HG03139 (cell line): ENCODE data around the gene PPT2.
"Not testable (repeated sequence)": the region's sequence is repeated elsewhere in the genome, so short reads cannot be mapped to it uniquely, and the experiment has no call there.

Source experiments
- ATAC-seq: cut with Tn5 transposase; IDR thresholded peaks from one replicate; pipeline ENCODE4 v1.9.1; 2021; ENCODE audit not compliant: unreplicated experiment

PPT2 gene

DNA sequence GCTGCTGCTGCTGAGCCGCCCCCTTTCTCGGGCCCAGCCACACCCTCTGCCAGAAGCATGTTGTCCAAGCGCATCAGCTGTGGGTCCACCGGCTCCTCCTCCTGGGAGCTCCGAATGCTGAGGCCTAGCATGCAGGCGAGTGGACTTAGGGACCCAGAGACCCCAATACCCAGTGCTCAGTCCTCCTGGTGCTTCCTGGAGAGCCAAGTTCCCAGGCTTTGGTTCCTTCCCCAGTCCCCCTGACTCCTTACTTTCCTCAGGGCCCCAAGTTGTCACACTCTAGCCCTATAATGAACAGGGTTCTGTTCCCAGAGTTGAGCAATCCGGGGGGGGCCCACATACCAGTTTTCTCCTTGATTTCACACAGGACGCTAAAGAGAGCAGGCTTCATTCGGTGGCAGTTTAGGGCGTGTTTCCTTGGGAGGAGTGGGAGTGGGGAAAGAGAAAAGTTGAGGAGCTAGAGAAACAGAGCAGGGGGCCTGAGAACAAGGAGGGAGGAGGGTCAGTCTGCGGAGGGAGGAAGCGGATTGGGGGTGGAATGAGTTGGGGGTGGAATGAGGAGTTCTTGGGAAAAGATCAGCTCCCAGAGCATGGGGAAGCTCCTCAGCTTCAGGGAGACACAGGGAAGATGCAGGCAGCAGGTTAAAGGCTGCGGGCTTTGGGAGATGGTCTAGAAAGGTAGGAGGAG is 34.6 kb downstream of the PPT2 start:
- ATAC-seq, result no peak

DNA sequence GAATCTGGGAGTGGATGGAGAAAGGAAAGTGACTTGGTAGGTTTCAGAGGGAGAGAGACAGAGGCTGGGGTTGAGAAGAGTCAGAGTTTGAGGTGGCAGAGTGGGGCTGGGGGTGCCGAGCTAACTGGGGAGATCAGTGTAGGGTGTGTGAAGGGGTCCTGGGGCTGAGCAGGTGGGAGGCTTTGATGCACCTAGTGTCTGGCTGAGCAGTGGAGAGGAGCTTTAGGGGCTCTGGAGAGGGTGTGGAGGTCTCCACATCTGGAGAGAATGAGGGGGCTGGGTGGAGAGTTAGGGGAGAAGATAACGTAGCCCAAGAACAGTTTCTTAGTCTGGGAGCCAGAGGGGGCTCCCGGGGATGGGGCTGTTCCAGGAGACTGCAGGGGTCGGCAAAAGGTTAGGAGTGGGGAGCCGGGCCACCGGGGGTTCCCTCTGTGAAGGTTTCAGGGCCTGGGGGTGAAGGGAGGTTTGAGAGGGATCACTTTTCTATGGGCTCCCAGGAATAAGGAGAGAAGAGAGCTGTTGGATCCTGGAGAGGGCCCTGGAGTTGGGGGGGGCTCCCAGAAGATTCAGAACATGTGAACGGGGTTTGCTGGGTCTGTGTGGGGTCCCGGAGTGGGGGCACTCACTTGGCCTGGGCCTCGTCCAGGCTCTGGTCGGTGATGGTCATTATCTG is 35.3 kb downstream of the PPT2 start:
- ATAC-seq, result no peak

DNA sequence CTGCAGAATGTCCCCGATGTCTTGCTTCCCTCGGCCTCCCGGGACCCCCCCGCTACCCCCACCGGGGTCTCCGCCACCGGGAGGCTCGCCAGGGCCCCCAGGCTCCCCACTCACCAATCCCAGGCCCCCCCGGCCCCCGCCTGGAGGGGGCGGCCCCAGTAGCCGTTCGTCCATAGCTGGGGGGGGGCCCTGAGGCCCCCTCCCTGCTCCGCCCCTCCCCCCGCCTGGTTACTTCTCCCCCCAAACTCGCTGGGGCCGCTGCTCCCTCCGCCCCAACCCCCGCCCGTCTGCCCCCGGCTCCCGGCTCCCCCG is 35.8 kb downstream of the PPT2 start:
- ATAC-seq, result no peak

DNA sequence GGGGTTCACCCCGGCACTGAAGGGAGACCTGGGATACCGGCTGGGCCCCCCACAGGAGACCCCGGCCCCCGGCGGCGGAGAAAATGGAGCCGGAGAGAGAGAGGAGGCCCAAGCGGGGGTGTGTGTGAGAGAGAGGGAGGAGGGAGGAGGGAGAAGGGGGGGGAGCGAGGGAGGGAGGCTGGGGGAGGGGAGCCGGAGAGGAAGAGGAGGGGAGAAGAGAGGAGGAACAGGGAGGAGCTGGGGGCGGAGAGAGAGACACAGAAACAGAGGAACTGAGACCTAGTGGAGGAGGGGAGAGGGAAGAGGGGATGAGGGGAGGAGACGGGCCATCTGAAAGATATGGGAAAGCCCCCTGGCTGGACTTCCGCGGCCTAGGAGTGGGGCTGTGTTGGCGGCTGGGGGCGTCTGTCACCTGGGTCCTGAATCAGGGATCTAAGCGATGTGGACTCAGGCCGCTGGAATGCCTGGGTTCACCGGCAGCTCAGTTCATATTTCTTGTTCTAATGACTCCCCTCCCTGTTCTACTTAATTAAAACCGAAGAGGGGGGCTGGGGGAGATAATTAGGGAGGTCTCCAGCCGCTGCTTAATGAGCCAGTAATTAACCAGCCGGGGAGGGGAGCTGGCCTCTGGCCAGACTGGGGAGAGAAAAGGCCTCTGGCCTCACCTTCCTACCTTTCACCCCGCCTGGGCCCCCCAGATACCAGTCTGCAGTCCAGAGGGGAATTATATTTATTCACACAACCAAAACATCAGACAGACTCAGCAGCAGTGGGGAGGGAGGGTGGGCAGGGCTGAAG is 36.3 kb downstream of the PPT2 start, which contains the start of gene PBX2:
Gene PBX2 (minus strand): TSS at position 149 of the 798 bp plus-strand sequence. CDS start 287 bp downstream, outside the sequence.
- peak; percentile 57 for ATAC-seq

DNA sequence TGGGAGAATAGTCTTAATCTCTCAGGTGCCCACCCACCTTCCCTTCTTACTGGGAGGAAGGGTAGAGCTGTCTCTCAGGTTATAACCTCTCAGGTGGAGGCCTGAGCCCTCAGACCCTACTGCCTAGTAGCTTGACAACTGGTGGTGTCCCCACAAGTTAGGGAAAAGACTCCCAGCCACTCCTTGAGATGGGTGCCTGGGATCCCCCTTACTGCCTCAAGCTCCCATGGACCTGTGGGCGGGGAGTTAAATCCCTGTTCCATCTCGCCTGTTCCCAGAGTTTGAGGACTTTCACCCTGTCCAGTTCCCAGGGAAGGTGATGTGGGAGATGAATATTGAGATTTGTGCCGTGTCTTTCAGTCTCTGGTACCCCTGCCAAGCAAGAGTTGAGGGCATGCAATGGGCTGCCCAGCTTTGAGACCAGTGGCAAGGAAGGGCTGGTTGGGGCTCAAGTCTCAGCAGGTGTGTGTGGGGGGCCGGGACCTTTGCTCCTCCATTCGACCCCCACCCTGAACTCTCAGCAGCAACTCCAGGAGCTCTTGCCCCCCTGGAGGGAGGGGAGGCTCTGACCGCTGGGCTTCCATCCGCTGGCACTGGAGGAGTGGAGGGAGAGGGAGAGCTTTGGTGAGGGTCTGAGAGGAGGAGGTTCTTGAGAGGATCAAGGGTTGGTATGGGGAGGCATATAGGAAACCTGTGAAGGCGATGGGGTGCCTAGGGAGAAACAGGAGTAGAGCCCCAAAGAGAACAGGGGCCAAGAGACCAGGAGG is 37.2 kb downstream of the PPT2 start:
- no peak for ATAC-seq

DNA sequence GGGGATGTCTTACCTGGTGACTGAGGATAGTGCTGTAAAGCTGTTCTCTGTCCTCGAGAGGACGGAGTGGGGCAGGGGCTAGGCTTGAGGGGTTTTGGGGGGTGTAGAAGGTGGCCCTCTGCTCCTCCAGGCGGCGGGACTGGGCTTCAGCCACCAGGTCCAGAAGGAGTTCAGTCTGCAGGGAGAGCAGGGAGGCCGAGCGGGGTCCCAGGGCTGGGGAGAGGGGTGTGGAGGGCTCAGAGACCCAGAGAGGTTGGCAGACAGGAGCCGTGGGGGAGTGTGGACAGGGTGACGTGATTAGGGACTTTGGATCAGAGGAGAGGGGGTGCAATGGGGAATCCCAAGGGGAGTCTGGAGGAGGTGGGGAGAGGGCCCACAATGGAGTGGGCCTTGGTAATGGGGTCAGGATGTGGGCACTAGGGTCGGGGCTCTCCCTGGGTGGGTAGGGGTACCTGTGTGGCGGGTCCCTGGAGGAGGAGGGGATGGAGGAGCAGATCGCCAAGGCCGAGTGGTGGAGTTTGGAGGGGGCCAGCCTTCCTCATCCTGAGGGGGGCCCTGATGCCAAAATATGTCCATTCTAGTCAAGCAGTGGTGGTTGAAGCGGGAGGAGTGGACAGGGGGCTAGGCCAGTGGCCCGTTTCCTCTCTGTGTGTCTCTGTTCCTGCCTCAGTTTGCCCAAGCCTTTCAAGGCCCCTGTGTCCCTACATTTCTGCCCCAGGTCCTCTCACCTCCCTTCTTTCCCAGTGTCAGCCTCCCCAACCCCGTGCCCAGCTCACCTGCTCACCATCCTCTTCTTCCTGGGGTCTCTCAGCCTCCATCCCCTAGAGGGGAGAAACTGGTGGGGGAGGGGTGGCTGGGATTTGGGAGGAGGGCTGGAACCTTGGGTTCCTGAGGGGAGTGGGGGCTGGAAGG is 38.0 kb downstream of the PPT2 start:
- no peak for ATAC-seq

DNA sequence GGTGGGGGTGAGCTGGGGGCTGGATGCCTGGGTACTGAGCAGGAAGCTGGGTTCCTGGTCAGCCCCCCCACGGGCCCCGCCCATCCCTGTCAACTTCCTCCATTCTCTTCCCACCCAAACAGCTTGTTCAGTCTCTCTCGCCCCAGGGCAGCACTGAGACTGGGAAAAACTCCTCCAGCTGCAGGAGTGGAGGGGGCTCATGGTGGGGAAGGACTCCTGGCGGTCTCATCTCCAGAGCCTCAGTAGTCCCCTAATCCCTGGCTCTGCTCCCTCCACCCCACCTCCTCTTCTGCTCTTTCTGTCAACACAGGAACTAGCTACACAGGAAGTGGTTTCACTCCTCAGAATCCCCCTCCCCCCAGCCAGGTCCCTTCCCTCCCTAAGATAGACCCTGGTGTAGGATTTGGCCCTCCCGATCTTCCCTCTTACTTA is 38.7 kb downstream of the PPT2 start, which contains the start of gene GPSM3:
Gene GPSM3 (minus strand): TSS at position 36 of the 432 bp plus-strand sequence. CDS start 130 bp downstream, outside the sequence.
- no peak for ATAC-seq

DNA sequence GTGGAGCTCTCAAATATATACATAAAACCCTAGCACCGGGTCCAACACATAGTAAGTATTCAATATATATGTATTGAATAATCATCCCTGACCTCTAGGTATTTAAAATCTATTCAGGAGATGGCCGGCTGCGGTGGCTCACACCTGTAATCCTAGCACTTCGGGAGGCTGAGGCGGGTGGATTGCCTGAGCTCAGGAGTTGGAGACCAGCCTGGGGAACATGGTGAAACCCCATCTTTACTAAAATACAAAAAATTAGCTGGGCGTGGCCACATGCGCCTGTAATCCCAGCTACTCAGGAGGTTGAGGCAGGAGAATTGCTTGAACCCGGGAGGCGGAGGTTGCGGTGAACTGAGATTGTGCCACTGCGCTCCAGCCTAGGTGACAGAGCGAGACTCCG is 39.2 kb downstream of the PPT2 start:
- not testable (repeated sequence) for ATAC-seq

DNA sequence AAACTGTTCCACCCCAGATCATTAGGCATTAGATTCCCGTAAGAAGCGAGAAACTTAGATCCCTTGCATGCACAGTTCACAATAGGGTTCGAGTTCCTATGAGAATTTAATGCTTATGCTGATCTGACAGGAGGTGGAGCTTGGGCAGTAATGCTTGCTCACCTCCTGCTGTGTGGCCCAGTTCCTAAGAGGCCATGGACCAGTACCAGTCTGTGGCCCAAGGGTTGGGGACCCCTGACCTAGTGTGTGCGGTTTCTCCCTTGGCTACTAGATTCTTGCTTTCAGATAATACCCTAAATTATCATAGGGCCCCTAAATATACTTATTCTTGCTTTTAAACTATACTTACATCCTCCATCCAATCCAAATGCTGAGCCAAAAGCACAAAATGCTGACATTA is 40.4 kb downstream of the PPT2 start:
- no peak for ATAC-seq

DNA sequence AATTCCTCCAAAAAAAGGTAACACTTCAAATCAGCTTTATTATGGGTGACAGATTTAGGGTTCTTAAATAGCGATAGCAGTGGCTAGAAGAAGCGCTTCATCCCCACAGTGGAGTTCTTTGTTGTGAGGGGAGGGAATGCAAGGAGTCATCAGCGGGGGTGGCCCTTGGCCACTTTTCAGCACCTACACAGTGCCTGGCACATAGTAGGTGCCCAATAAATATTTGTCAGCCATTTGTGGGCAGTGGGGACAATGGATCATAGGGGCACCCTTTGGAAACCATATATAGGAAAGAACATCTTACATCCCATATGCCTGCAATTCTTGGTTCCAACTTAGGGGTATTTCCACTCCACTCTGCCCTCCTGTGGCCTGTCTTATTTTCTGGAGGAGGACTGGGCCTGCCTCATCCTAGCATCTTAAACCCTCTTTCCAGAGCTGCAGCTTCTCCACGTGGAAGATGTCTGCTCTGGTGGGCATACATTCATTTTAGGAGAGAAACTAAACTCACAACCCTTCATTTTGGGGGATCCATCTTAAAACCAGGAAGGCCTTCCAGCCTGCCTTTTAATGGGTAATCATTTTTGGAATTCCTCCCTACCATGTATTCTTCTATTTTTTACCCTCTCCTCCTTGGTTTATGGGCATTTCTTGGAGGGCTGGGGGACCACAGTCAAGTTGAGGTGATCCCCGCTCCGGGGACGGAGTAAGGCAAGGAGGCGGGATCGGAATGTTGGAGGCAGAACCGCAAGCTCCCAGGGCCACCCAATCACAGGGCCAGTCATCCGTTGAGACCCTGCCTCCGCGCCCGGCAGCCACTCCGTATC is 41.1 kb downstream of the PPT2 start:
- no peak for ATAC-seq

DNA sequence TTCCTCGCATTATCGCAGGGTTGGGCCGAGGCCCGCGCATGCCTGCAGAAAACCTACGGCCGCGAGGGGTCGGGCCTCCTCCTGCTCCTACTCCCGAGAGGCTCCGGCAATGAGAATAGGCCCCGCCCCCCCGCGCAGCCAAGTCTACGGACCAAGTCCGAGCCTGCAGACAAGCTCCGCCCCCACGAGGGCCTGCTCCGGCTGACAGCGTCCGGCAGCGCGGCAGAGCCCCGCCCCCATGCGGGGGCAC is 41.6 kb downstream of the PPT2 start:
- ATAC-seq, result peak; percentile 65

DNA sequence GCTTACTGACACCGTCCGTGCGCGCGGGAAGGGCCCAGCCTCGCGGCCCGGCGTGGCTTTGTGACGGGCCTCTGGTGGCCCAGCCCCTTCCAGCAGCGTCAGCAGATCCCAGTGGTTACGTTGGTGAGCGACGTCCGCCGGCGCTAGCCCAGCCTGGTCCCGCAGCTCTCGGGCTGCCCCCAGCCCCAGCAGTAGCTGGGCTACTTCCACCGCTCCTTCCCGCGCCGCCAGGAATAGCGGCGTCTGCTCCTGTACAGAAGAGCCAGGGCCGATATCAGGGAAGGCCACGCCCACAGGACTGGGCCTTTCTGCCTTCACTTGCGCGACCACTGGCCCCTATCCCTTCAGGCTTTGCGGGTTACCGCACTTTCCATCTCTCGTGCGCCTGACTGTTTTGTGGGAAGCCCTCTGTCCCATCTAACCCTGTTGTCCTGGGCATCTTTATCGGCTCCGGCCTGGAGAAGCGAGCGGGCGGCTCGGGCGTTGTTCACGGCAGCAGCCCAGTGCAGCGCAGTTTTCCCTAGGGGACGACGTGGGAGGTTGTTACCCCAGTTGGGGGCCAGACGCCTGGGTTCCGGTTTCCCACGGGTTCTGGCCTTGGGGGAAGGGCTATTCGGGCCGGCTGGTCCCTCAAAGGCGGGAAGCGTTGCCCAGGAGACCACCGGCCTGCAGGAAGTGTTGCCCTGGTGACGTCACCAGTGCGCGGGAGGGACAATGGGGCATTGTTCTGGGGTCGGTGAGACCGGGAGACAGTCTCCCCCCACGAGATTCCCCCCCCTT is 42.2 kb downstream of the PPT2 start:
- ATAC-seq, result peak; percentile 19

DNA sequence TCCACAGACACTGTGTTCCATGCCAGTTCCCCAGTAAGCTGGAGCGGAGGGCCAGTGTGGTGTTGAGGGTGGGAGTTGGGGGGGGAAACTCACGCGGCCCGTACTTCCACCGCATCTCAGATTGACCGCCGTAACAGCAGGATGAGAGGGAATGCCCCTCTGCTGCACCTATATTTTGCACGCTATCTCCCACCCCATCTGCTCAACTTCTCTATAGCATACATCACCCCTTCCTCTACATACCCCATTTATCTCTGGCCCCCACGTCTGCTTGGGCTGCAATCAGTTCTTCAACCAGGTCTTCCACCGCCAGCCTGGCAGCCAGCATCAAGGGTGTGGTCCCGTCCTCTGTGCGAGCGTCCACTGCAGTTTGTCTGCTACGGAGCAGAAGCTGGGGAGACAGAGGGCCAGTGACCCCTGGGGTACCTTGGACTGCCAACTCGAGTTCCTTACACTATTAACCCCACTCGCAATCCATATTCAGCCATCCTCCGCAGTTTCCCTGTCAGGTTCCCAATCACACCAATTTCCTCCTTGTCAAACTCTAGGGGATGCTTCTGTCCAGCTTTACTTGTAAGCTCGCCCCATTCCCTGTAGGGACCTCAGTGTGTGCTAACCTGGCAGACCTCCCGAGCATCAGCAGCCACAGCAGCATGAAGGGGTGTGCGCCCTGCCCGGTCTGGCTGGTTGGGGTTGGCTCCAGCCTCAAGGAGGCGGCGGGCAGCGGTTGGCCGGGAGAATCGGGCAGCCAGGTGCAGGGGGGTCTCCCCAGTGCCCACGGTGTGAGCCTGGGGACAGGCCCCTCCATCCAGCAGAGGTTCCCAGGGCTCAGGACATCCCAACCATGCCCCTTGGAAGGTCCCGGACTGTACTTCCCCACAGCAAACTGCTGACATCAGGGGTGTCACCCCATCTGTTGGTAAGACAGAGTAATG is 43.0 kb downstream of the PPT2 start:
- no peak for ATAC-seq

DNA sequence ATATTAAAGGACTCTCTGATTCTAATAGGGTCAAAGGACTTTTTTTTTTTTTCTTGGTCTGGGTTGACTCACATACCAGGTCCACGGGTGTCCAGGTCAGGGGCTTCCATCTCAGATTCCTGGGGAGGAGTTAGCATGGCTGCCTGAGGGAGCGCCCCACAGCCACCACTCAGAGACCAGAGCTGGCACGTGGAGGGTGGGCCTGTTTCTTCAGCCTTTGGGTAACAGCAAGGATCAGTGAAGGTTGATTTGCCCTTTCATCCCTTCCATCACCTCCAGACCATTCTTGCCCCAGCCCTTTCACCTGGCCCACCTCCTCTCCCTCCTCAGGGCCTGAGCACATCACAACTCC is 44.4 kb downstream of the PPT2 start:
- ATAC-seq, result no peak

DNA sequence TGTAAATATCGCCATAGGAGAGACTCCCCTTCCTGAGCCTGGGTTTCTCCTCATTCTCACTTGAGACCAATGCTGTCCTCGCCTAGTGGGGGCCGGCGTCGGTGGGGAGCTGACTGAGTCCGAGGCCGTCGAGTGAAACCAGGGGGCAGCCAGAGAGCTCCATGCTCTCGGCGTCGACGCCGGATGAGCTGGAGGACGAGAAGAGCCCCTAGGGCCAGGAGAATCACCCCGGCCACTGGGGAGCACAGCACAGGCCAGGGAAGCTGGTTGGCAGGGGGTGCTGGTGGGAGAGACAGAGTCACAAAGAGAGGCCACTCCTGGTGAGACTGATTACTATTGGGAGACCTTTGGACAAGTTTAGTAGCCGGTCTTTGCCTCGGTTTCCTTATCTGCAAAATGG is 44.9 kb downstream of the PPT2 start:
- ATAC-seq, result no peak

DNA sequence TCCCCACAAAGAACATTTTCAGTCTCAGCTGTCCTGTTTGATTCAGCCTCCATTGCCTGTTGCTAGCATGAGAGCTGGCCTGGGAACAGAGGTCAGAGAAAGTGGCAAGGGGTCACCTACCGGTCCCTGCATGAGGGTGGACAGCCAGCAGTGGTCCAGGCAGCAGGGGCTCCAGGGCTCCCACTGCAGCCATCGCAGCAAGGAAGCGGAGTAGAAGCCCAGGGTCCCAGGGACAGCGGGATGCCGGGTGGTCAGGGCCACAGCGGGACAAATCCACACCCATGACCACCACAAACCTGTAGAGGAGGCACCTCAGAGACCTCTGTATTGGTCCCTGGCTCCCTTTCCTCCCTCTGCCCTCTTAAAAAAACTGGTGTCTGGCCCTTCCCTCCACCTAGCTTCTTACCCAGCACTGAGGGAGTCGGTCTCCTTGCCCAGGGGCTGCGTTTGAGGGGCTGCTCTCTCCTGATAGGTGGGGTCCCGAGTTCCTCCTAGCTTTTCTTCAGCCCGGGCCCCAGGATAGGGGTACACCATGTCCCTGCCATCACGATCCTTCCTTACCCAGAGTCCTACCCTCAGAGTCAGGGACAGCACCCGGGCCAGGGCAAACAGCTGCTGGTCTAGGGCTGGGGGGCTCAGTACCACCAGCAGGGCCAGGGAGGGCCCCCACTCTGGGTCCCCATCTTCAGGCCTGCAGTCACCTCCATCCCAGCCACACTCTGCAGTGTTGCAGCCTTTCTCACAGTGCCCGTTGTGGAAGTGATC is 47.0 kb downstream of the PPT2 start:
- ATAC-seq, result no peak

DNA sequence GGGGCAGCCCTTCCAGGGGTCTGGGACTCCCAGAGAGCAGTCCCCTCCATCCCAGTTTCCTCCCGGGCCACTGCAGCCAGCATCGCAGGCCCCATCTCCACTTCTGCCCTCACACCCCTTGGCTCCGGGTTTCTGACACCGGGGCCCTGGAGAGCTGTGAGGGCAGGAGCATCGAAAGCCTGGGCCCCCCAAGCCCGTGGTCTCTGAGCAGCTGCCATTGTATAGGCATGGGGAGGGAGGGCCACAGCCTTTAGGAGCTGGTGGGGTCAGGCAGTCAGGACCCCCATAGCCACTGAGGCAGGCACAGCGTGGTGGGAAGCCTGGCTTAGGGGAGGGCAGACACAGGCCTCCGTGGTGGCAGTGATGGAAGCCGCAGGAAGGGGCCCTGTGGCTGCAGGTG is 48.2 kb downstream of the PPT2 start:
- no peak for ATAC-seq
